ENCODE data around the gene MRPL18.
"Not testable (repeated sequence)": the region's sequence is repeated elsewhere in the genome, so short reads cannot be mapped to it uniquely, and the experiment has no call there.

Gene MRPL18

DNA sequence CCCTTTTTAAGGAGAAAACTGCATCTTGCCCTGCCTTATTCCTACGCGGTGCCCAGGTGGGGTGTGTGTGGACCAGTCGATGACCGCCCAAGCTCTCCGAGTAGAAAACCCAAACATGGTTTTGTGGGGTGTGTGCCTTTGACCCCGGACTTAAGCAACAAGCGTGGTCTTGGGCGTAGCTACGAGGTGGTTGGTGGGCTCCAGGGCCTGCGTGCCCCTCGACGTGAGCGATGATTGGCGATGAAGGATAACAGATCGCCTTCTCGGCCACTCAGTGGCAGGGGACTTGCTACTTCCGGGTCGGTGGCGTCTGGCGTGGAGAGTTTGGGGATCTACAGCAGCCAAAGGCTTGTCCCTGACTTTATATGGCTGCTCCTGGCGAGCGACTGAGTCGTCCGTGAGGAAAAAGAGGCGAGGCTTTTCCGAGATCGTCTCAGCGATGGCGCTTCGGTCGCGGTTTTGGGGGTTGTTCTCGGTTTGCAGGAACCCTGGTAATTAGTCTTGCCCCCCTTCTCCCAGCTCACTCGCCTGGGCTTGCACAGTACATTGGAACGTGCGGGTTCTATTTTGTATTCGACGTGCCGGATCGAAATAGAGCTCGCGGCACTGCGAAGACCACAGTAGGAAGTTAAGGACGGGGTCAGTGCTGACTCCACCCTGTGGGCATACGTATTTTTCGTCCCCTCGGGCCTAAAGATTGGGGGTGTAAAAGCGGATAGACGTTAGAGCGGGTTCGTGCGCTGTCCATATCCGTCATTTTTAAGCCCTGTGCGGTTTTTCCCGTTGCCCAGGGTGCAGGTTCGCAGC lies at the start of gene MRPL18:
MRPL18 (plus strand) TSS at position 319 of the 807 bp plus-strand sequence; CDS start at position 440, 121 bp downstream.
- TF ChIP-seq, protein P1, sequence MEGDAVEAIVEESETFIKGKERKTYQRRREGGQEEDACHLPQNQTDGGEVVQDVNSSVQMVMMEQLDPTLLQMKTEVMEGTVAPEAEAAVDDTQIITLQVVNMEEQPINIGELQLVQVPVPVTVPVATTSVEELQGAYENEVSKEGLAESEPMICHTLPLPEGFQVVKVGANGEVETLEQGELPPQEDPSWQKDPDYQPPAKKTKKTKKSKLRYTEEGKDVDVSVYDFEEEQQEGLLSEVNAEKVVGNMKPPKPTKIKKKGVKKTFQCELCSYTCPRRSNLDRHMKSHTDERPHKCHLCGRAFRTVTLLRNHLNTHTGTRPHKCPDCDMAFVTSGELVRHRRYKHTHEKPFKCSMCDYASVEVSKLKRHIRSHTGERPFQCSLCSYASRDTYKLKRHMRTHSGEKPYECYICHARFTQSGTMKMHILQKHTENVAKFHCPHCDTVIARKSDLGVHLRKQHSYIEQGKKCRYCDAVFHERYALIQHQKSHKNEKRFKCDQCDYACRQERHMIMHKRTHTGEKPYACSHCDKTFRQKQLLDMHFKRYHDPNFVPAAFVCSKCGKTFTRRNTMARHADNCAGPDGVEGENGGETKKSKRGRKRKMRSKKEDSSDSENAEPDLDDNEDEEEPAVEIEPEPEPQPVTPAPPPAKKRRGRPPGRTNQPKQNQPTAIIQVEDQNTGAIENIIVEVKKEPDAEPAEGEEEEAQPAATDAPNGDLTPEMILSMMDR (conservative IDR thresholded peaks at IDR 0.05): no peak

DNA sequence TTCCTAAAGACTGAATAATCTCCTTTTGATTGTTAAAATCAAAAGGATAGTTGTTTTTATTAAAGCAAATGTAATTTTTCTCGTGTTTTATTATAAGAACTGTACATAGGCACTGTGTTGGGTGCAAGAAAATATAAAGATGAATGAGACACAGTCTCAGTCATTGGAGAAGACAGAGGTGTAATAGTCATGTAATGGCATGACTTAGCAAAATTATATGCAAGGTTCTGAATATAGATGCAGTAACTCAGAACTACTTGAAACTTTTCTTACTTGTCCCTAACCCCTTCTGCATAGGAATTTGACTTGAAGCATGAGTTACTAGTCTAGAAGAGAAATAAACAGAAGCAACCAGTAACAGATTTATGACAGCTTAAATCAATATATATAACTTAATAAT lies 48.1 kb upstream of the MRPL18 start:
- no peak overlapping the region for H3K27ac ChIP-seq
- TF ChIP-seq, protein P1 (conservative IDR thresholded peaks at IDR 0.05): no peak

More for the DNA sequence above, at the start of gene MRPL18:
- peak within 1 kb of the TSS; percentile 92 for H3K27ac ChIP-seq

DNA sequence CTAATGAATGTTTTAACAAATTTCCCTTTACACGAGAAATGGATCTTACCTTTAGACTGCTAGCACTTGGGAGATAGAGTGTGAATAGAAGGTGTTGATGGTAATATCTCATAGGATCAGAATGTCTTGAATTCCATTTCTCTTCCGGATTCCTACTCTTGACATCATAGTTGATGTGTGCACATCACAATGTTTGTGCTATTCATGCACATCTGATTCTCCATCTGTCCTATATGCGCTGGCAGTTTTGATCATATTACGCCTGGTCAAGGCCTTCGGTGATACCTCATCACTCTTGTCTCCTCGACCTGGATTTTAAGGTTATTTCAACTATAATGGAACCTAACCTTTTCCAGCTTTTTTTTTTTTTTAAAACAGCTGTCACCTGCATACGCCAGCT lies 45.2 kb upstream of the MRPL18 start:
- H3K27ac ChIP-seq: no peak overlapping the region
- TF ChIP-seq, protein P1 (conservative IDR thresholded peaks at IDR 0.05): no peak

DNA sequence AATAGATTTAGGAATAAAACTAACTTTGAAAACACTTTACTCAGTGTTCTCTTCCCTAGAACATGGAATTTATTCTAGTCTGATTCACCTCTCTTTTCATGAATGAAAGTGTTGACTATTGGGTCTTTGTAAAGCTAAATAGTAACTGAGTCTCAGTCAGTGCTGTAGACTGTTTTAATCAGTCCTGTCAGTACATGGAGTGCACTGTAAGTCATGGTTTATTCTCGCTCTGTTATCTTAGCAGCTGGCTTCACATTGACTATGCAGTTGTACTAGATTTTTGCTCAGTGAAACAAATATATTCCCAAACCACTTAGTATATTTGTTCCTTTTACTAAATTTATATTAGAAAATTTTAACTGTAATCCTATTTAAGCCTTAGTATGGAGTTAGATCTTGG lies 43.5 kb upstream of the MRPL18 start:
- TF ChIP-seq, protein P1 (conservative IDR thresholded peaks at IDR 0.05): no peak
- H3K27ac ChIP-seq: no peak overlapping the region

DNA sequence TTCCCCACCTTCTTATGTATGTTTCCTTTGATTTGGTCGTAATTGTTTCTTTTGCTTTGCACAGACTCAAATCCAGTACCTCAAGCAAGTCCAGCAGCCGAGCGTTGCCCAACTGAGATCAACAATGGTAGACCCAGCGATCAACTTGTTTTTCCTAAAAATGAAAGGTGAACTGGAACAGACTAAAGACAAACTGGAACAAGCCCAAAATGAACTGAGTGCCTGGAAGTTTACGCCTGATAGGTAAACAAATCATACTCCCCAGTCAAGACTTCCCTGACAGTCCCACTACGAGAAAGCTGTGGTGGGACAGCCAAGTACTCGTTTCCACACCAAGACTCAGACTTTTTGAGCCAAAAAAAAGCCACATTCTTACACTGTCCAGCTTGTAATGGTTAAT lies 42.1 kb upstream of the MRPL18 start:
- not testable (repeated sequence) for H3K27ac ChIP-seq

DNA sequence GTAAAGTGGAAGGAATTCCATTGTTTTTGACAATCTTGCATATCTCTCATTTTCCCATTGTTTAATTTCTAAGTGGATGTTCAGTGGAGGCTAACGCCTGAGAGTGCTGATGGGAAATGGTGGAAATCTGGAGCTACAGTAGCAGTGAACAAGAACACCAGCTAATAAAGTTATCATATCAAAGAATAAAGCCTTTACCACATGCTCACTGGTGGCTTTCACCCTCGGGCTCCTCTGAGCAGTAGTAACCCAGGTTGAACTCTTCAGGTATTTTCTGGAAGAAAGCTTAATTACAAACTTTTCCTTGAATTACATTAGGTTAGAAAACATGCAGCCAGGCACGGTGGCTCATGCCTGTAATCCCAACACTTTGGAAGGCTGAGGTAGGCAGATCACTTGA lies 38.8 kb upstream of the MRPL18 start:
- H3K27ac ChIP-seq: peak overlapping the region; percentile 79
- TF ChIP-seq, protein P1 (conservative IDR thresholded peaks at IDR 0.05): no peak

DNA sequence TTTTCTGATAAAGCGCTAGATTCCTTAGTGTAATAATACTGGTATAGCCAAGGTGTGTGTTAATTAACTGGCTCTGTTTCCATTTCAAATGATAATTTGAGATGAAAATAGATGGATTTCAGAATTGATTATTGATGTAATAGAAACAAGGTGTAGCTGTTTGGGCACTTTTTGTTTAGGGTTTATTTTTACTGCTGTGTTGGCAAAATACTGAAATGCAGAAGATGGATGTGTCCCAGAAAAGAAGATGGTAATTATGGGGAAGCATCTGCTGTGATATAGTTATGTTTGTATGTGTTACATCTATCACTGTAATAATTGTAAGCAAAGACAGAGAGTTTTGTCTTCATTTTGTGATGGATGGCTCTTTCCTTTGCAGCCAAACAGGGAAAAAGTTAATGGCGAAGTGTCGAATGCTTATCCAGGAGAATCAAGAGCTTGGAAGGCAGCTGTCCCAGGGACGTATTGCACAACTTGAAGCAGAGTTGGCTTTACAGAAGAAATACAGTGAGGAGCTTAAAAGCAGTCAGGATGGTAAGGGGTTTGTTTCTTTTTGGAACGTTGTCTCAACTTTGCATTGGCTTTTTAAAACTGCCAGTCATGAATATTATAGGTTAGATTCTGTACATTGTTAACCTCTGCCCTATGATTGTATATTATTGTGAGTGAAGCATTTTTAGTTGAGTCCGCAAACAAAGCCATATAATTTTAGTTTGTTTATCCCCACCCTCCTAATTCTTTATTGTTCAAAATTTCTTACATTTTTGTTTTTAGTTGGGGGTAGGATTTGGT lies 37.0 kb upstream of the MRPL18 start:
- TF ChIP-seq, protein P1 (conservative IDR thresholded peaks at IDR 0.05): no peak
- H3K27ac ChIP-seq: peak overlapping the region; percentile 79
